Measurements from ENCODE around the gene FOXL1.

The FOXL1 gene

GRCh38 chr16:86597126-86597879 lies 19.0 kb downstream of the FOXL1 start:
- no peaks in the 10 kb centered on the region for H3K4me1 ChIP-seq (ENCODE audit: control insufficient read depth, insufficient read depth, low read length, unreplicated experiment)
- no peak overlapping the region for H3K27ac ChIP-seq (ENCODE audit: low read depth, low read length)
- H3K4me3 ChIP-seq (ENCODE audit: low read depth, low read length): no peak overlapping the region
- no peaks in the 10 kb centered on the region for H3K79me2 ChIP-seq (ENCODE audit: control insufficient read depth, insufficient read depth, low read length, unreplicated experiment)
- H3K27me3 ChIP-seq (ENCODE audit: insufficient read depth, low read length): no peaks in the 10 kb centered on the region
- H2AFZ ChIP-seq (ENCODE audit: low read length, unreplicated experiment): no peak overlapping the region
- H3K36me3 ChIP-seq (ENCODE audit: insufficient read depth, low read length): no peaks in the 10 kb centered on the region

- Histone ChIP-seq H3K79me2 (ENCODE audit: control insufficient read depth, insufficient read depth, low read length, unreplicated experiment) (no peaks in the 10 kb centered on the region), H3K36me3 (ENCODE audit: insufficient read depth, low read length) (no peaks in the 10 kb centered on the region), H3K27me3 (ENCODE audit: insufficient read depth, low read length) (no peaks in the 10 kb centered on the region), H2AFZ (ENCODE audit: low read length, unreplicated experiment) (no peak overlapping the region), H3K4me3 (ENCODE audit: low read depth, low read length) (no peak overlapping the region), H3K4me1 (ENCODE audit: control insufficient read depth, insufficient read depth, low read length, unreplicated experiment) (no peaks in the 10 kb centered on the region), H3K27ac (ENCODE audit: low read depth, low read length) (no peak overlapping the region)
Observed at GRCh38 chr16:86597880-86598606, 19.7 kb downstream of the FOXL1 start.

- Histone ChIP-seq H2AFZ (ENCODE audit: low read length, unreplicated experiment) (no peak overlapping the region), H3K36me3 (ENCODE audit: insufficient read depth, low read length) (no peaks in the 10 kb centered on the region)
Observed at GRCh38 chr16:86598607-86599565, 20.5 kb downstream of the FOXL1 start.

GRCh38 chr16:86601356-86601755 lies 23.0 kb downstream of the FOXL1 start:
- Histone ChIP-seq H3K4me3 (ENCODE audit: low read depth, low read length) (no peak overlapping the region), H3K27ac (ENCODE audit: low read depth, low read length) (no peak overlapping the region), H3K27me3 (ENCODE audit: insufficient read depth, low read length) (no peaks in the 10 kb centered on the region), H3K36me3 (ENCODE audit: insufficient read depth, low read length) (no peaks in the 10 kb centered on the region), H3K4me1 (ENCODE audit: control insufficient read depth, insufficient read depth, low read length, unreplicated experiment) (no peaks in the 10 kb centered on the region), H2AFZ (ENCODE audit: low read length, unreplicated experiment) (no peak overlapping the region), H3K79me2 (ENCODE audit: control insufficient read depth, insufficient read depth, low read length, unreplicated experiment) (no peaks in the 10 kb centered on the region)

More at GRCh38 chr16:86598607-86599565, 20.5 kb downstream of the FOXL1 start:
- H3K27me3 ChIP-seq (ENCODE audit: insufficient read depth, low read length): no peaks in the 10 kb centered on the region
- no peaks in the 10 kb centered on the region for H3K4me1 ChIP-seq (ENCODE audit: control insufficient read depth, insufficient read depth, low read length, unreplicated experiment)
- no peaks in the 10 kb centered on the region for H3K79me2 ChIP-seq (ENCODE audit: control insufficient read depth, insufficient read depth, low read length, unreplicated experiment)
- no peak overlapping the region for H3K4me3 ChIP-seq (ENCODE audit: low read depth, low read length)
- no peak overlapping the region for H3K27ac ChIP-seq (ENCODE audit: low read depth, low read length)

GRCh38 chr16:86602521-86602920 lies 24.2 kb downstream of the FOXL1 start:
- Histone ChIP-seq H3K27ac (ENCODE audit: low read depth, low read length) (no peak overlapping the region), H2AFZ (ENCODE audit: low read length, unreplicated experiment) (no peak overlapping the region), H3K79me2 (ENCODE audit: control insufficient read depth, insufficient read depth, low read length, unreplicated experiment) (no peaks in the 10 kb centered on the region), H3K4me1 (ENCODE audit: control insufficient read depth, insufficient read depth, low read length, unreplicated experiment) (no peaks in the 10 kb centered on the region), H3K4me3 (ENCODE audit: low read depth, low read length) (no peak overlapping the region), H3K27me3 (ENCODE audit: insufficient read depth, low read length) (no peaks in the 10 kb centered on the region), H3K36me3 (ENCODE audit: insufficient read depth, low read length) (no peaks in the 10 kb centered on the region)

GRCh38 chr16:86604436-86605193 lies 26.3 kb downstream of the FOXL1 start:
- peak overlapping the region; percentile 84 for H2AFZ ChIP-seq (ENCODE audit: low read length, unreplicated experiment)
- no peaks in the 10 kb centered on the region for H3K27me3 ChIP-seq (ENCODE audit: insufficient read depth, low read length)

GRCh38 chr16:86605950-86606349 lies 27.6 kb downstream of the FOXL1 start:
- H3K27me3 ChIP-seq (ENCODE audit: insufficient read depth, low read length): no peaks in the 10 kb centered on the region
- no peaks in the 10 kb centered on the region for H3K79me2 ChIP-seq (ENCODE audit: control insufficient read depth, insufficient read depth, low read length, unreplicated experiment)
- H3K36me3 ChIP-seq (ENCODE audit: insufficient read depth, low read length): no peaks in the 10 kb centered on the region
- H3K27ac ChIP-seq (ENCODE audit: low read depth, low read length): no peak overlapping the region
- no peak overlapping the region for H2AFZ ChIP-seq (ENCODE audit: low read length, unreplicated experiment)
- H3K4me3 ChIP-seq (ENCODE audit: low read depth, low read length): no peak overlapping the region
- H3K4me1 ChIP-seq (ENCODE audit: control insufficient read depth, insufficient read depth, low read length, unreplicated experiment): peaks cover 21% of the 10 kb centered on the region

More at GRCh38 chr16:86604436-86605193, 26.3 kb downstream of the FOXL1 start:
- no peaks in the 10 kb centered on the region for H3K79me2 ChIP-seq (ENCODE audit: control insufficient read depth, insufficient read depth, low read length, unreplicated experiment)
- peak overlapping the region; percentile 61 for H3K4me3 ChIP-seq (ENCODE audit: low read depth, low read length)
- H3K27ac ChIP-seq (ENCODE audit: low read depth, low read length): no peak overlapping the region
- no peaks in the 10 kb centered on the region for H3K36me3 ChIP-seq (ENCODE audit: insufficient read depth, low read length)
- H3K4me1 ChIP-seq (ENCODE audit: control insufficient read depth, insufficient read depth, low read length, unreplicated experiment): peaks cover 13% of the 10 kb centered on the region

- Histone ChIP-seq H2AFZ (ENCODE audit: low read length, unreplicated experiment) (no peak overlapping the region), H3K27me3 (ENCODE audit: insufficient read depth, low read length) (no peaks in the 10 kb centered on the region), H3K79me2 (ENCODE audit: control insufficient read depth, insufficient read depth, low read length, unreplicated experiment) (no peaks in the 10 kb centered on the region), H3K27ac (ENCODE audit: low read depth, low read length) (peak overlapping the region; percentile 76; the same call in 1 of the 2 replicates), H3K4me1 (ENCODE audit: control insufficient read depth, insufficient read depth, low read length, unreplicated experiment) (peaks cover 33% of the 10 kb centered on the region), H3K4me3 (ENCODE audit: low read depth, low read length) (no peak overlapping the region), H3K36me3 (ENCODE audit: insufficient read depth, low read length) (no peaks in the 10 kb centered on the region)
Observed at GRCh38 chr16:86608301-86608747, 30.0 kb downstream of the FOXL1 start.

- peak overlapping the region; percentile 88 for H2AFZ ChIP-seq (ENCODE audit: low read length, unreplicated experiment)
- peak overlapping the region; percentile 76 for H3K27ac ChIP-seq (ENCODE audit: low read depth, low read length)
- no peaks in the 10 kb centered on the region for H3K36me3 ChIP-seq (ENCODE audit: insufficient read depth, low read length)
- H3K27me3 ChIP-seq (ENCODE audit: insufficient read depth, low read length): no peaks in the 10 kb centered on the region
- peaks cover 33% of the 10 kb centered on the region for H3K4me1 ChIP-seq (ENCODE audit: control insufficient read depth, insufficient read depth, low read length, unreplicated experiment)
- H3K4me3 ChIP-seq (ENCODE audit: low read depth, low read length): peak overlapping the region; percentile 21; the same call in 1 of the 2 replicates
- no peaks in the 10 kb centered on the region for H3K79me2 ChIP-seq (ENCODE audit: control insufficient read depth, insufficient read depth, low read length, unreplicated experiment)
Observed at GRCh38 chr16:86609115-86609514, 30.8 kb downstream of the FOXL1 start.

Data from ACC112 (cell line).